ENCODE results near the gene KDM4C.

DNA sequence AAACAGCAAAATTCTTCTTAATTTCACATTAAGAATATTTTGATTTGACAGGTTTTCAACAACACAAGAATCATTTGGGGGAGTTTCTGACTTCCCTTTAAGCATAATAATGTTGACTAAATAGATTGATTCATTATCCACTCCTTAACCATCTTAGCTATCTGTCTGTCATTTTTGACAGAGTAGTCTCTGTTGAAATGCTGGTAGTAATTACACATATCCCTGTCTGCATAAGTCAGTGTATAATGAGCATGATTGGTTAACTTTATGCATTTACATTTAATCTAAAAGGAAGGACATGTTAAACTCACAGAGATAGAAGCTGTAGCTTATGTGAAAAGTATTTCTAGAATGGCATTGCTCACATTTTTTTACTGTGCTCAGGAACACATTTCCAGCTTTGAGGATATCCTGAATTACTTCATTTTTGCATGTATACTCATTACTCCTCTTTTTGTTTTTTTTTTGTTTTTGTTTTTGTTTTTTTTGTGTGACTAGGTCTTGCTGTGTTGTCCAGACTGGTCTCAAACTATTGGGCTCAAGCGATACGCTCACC lies 385.9 kb downstream of the KDM4C start:
- TF ChIP-seq POLR2A (IDR thresholded peaks at IDR 0.05; ENCODE audit: low read depth, low read length) (no peak), POLR2AphosphoS5 (IDR thresholded peaks at IDR 0.05; ENCODE audit: low read depth, low read length) (no peak), TAF1 (IDR thresholded peaks at IDR 0.05; ENCODE audit: borderline replicate concordance, low read depth, low read length) (no peak)
